Measurements from ENCODE around the gene DISP2. TPM values are rescaled to one million over a fixed set of nuclear protein-coding genes. Genes with fewer than 3 reads are reported as not detected.

The DISP2 gene
- total and polyA plus RNA-seq, 9 of the 15 experiments (the other 6 are each of a cell fraction or from before 2014, with no cell fraction given): 0.06 to 0.89 (median 0.15) TPM; not detected in 1

GRCh38 chr15:40407330-40407990, 49.4 kb downstream of the DISP2 start (continued):
- TF ChIP-seq, protein P1, sequence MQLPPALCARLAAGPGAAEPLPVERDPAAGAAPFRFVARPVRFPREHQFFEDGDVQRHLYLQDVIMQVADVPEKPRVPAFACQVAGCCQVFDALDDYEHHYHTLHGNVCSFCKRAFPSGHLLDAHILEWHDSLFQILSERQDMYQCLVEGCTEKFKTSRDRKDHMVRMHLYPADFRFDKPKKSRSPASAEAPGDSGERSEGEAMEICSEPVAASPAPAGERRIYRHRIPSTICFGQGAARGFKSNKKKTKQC (CRISPR knock-in tag; IDR thresholded peaks at IDR 0.05): no peak
- TF ChIP-seq CBX8 (IDR thresholded peaks at IDR 0.05; ENCODE audit: borderline replicate concordance, extremely low read depth, low read depth, low read length, poor library complexity, severe bottlenecking): no peak
- no peak for TF ChIP-seq XRCC4 (IDR thresholded peaks at IDR 0.05; ENCODE audit: extremely low read depth, insufficient read depth, insufficient read length)

- no peak for TF ChIP-seq EGR1 (conservative IDR thresholded peaks at IDR 0.05)
- TF ChIP-seq, protein P2, sequence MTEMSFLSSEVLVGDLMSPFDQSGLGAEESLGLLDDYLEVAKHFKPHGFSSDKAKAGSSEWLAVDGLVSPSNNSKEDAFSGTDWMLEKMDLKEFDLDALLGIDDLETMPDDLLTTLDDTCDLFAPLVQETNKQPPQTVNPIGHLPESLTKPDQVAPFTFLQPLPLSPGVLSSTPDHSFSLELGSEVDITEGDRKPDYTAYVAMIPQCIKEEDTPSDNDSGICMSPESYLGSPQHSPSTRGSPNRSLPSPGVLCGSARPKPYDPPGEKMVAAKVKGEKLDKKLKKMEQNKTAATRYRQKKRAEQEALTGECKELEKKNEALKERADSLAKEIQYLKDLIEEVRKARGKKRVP (CRISPR knock-in tag; IDR thresholded peaks at IDR 0.05): no peak
- TF ChIP-seq, protein P3, sequence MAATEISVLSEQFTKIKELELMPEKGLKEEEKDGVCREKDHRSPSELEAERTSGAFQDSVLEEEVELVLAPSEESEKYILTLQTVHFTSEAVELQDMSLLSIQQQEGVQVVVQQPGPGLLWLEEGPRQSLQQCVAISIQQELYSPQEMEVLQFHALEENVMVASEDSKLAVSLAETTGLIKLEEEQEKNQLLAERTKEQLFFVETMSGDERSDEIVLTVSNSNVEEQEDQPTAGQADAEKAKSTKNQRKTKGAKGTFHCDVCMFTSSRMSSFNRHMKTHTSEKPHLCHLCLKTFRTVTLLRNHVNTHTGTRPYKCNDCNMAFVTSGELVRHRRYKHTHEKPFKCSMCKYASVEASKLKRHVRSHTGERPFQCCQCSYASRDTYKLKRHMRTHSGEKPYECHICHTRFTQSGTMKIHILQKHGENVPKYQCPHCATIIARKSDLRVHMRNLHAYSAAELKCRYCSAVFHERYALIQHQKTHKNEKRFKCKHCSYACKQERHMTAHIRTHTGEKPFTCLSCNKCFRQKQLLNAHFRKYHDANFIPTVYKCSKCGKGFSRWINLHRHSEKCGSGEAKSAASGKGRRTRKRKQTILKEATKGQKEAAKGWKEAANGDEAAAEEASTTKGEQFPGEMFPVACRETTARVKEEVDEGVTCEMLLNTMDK (IDR thresholded peaks at IDR 0.05; ENCODE audit: borderline replicate concordance, insufficient read depth, low read depth, low read length, poor library complexity, severe bottlenecking): no peak
- no peak for TF ChIP-seq HNRNPLL (IDR thresholded peaks at IDR 0.05; ENCODE audit: low read depth, low read length, poor library complexity, severe bottlenecking)
- no peak for TF ChIP-seq FOS (IDR thresholded peaks at IDR 0.05; ENCODE audit: extremely low read depth, insufficient read length)
- no peak for TF ChIP-seq ZNF175 (CRISPR knock-in tag; IDR thresholded peaks at IDR 0.05; ENCODE audit: low read depth)
- Histone ChIP-seq H3K4me1 (replicated peaks in 1 of 2; ENCODE audit: control insufficient read depth in 2 of 2, insufficient read depth in 2 of 2, low read length in 2 of 2) (peaks cover 0 to 8% of the 10 kb centered on the region in 2 experiments; a peak in 1 of 5 replicates), H3K27me3 (ENCODE audit: control insufficient read depth in 2 of 2, insufficient read depth in 2 of 2, low read length in 2 of 2) (no peaks in the 10 kb centered on the region), H3K4me3 (no peak overlapping the region), H3K9me3 (replicated peaks; ENCODE audit: control insufficient read depth, insufficient read depth, low read depth, low read length) (no peaks in the 10 kb centered on the region), H3K27ac (ENCODE audit: extremely low read depth, low read depth, low read length) (no peak overlapping the region), H3K9me1 (ENCODE audit: control insufficient read depth, insufficient read depth, low read length) (no peaks in the 10 kb centered on the region), H3K4me2 (ENCODE audit: insufficient read depth, low read length) (no peak overlapping the region), H3K36me3 (ENCODE audit: control insufficient read depth, insufficient read depth, low read length) (0 out of 3 replicates have a peak, but pooled peaks cover 3% of the 10 kb centered on the region), H2AFZ (ENCODE audit: low read depth, low read length) (no peak overlapping the region), H4K20me1 (replicated peaks; ENCODE audit: control insufficient read depth, insufficient read depth, low read length) (no peaks in the 10 kb centered on the region), H3K9ac (ENCODE audit: insufficient read depth in 1 of 2, low read depth in 2 of 2, low read length in 2 of 2) (no peak overlapping the region), H3K79me2 (ENCODE audit: control insufficient read depth, insufficient read depth, low read length) (no peaks in the 10 kb centered on the region)
- POLR2A ChIA-PET: no interaction called here
- intact Hi-C loops (cut with micrococcal nuclease) (no loop called here), in situ Hi-C loops (cut with MboI) (no loop called here)
- ATAC-seq (no peak), DNase-seq (ENCODE audit: extremely low read depth in 1 of 4, low spot score in 3 of 4) (no peak), FAIRE-seq (no peak)
- 13% methylated on average over 3 of the region's 3 CpGs for WGBS (ENCODE audit: insufficient coverage, low coverage, missing lambda C conversion rate)
- CTCF ChIA-PET (ENCODE audit: low intra/inter-chr PET ratio): no interaction called here
- BruUV-seq (replicated peaks): no TSS peak
These were observed 51.3 kb downstream of the DISP2 start for GRCh38 chr15:40409366-40409765.

Data from K562 (cell line).